Transverse colon (tissue), 4 donors: ENCODE measurements around the gene NRGN. TPM values are rescaled to one million over a fixed set of nuclear protein-coding genes. Genes with fewer than 3 reads are reported as not detected.
A peak's percentile ranks its signal among the peaks of the same experiment; 100 is the strongest.

Source experiments
- DNase-seq: peaks from one replicate; pipeline ENCODE4 v3.0.0-alpha.2; 2019
- H3K27ac ChIP-seq, 4 donors: fragments of 200-600 bp; sonication (generic); 2 replicates each; pipeline ENCODE4 v1.5.1; 2016 to 2018; ENCODE audit warnings: inconsistent platforms in 4 of 4
- H3K27me3 ChIP-seq: fragments of 200-600 bp; sonication (generic); 2 replicates; pipeline ENCODE4 v1.5.1; 2017; ENCODE audit warnings: inconsistent platforms
- H3K36me3 ChIP-seq, 4 donors: fragments of 200-600 bp; sonication (generic); 2 replicates each; pipeline ENCODE4 v1.5.1; 2017 to 2019; ENCODE audit warnings: inconsistent platforms in 4 of 4
- H3K4me1 ChIP-seq, 4 donors: fragments of 200-600 bp; sonication (generic); 2 replicates each; pipeline ENCODE4 v1.5.1; 2017 to 2020; ENCODE audit warnings: inconsistent platforms in 4 of 4
- H3K4me3 ChIP-seq, 4 donors: fragments of 200-600 bp; sonication (generic); 1 replicate in 1 of 4; 2 replicates in 3 of 4; pipeline versions ENCODE4 v1.5.1 to v1.6.1; 2017 to 2019; ENCODE audit warnings: inconsistent platforms in 4 of 4
- H3K9me3 ChIP-seq, 2 donors: fragments of 200-600 bp; sonication (generic); 2 replicates each; pipeline ENCODE4 v1.5.1; 2017 to 2019; ENCODE audit warnings: inconsistent platforms in 2 of 2
- CTCF ChIP-seq, 5 experiments: fragments of 200-600 bp in 3 of 5; fragments of 450-650 bp in 2 of 5; sonication (generic) in 3 of 5; IDR thresholded peaks; 1 replicate in 2 of 5; 2 replicates in 3 of 5; pipeline ENCODE4 v1.5.1; 2016 to 2017; ENCODE audit warnings: antibody characterized with exemption in 5 of 5, inconsistent platforms in 3 of 5, mild to moderate bottlenecking in 2 of 5, moderate library complexity in 1 of 5
- EP300 ChIP-seq: sonication (generic); formaldehyde crosslinking; IDR thresholded peaks from one replicate; pipeline ENCODE4 v1.6.1; 2017; ENCODE audit warnings: antibody characterized with exemption, low read depth
- POLR2A ChIP-seq: fragments of 450-650 bp; IDR thresholded peaks from one replicate; pipeline ENCODE4 v1.6.1; 2016; ENCODE audit warnings: antibody characterized with exemption, mild to moderate bottlenecking, moderate library complexity
- POLR2AphosphoS5 ChIP-seq, 3 donors: sonication (generic); formaldehyde crosslinking; IDR thresholded peaks; one replicate each; pipeline ENCODE4 v1.6.1; 2016; ENCODE audit warnings: antibody characterized with exemption in 3 of 3
- WGBS, 2 donors: methylation state at CpG; one replicate each; pipeline ENCODE4 v1.1.5; 2018; ENCODE audit warnings: low coverage in 1 of 2; 5-methylcytosine and 5-hydroxymethylcytosine counted together
- in situ Hi-C, 4 donors: fragments of 200-750 bp; cut with MboI; loops; one replicate each; pipeline versions ENCODE4 v1.15.0 to v1.15.1; 2017; ENCODE audit warnings: low sequenced_read_pairs in 3 of 4, low pct_ligation_motif_present in 1 of 4, low pct_unique_long_range_greater_than_20kb in 1 of 4
- intact Hi-C: fragments of 100-400 bp; cut with DNase I; formaldehyde crosslinking; loops from one replicate; pipeline ENCODE4 v1.15.1; 2023; ENCODE audit warnings: low total_unique reads
- total RNA-seq, 4 donors: library from RNA; depleted of rRNA; stranded (reverse); fragments of >200 nt; gene quantifications; one replicate each; pipeline ENCODE4 v1.1.0, GENCODE V29; 2016

The NRGN gene
- total RNA-seq, 4 donors from 2014 or later: 0.96 to 1.5 TPM; not detected in 2

DNA sequence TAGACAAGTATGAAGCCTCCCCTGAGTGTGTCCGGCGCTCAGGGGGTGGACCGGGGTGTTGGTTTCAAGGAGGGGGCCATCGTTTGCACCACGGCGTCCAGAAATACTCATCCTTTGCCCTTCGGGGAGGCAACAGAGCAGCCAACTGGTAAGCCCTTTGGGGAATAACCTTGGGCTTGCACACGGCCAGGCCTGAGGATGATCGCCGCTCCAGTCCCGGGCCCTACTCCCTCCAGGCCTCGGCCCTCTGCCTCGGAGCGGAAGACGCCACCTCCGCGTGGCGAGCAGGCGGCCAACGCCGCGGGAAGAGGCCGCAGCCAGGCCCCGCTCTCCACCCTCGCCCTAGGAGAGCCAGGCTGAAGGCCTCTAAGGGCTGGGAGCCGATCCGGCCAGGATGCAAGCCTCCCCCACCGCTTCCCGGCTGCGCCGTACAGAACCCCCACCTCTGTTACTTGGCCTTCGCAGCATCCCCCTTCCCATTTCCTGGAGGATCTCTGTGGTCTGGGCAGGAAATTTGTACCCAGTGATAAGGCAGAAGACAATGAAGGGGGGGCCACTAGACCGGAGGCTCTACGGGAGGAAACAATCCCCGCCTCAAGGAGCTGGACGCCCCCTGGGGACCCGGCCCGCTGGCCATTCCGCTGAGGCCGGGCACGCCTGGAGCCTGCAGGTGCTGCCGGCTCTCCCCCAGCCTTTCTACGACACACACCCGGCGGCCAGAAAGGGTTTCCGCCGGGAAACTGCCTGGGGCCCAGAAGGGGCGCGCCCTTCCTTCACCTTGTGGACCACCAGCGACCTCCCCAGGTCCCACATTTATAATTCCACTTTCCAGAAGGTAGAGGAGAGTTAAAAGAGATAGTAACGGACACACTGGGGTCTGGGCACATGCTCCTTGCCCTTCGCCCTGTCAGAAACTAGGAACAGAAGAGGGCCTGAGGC lies 19.8 kb downstream of the NRGN start:
- DNase-seq: no peak
- Histone ChIP-seq H3K27me3 (peaks cover 71% of the 10 kb centered on the region), H3K4me3 (peak overlapping the region in 2 of 4 donors; percentile 22 to 66), H3K9me3 (no peaks in the 10 kb centered on the region), H3K4me1 (peaks cover 10 to 52% (median 35%) of the 10 kb centered on the region in 4 donors), H3K36me3 (no peaks in the 10 kb centered on the region), H3K27ac (peak overlapping the region; percentile 48 to 83 (median 59))
- no peak for TF ChIP-seq EP300
- peak in 1 of 3 donors; percentile 4 for TF ChIP-seq POLR2AphosphoS5 (IDR thresholded peaks at IDR 0.05)
- 52% methylated on average over 52 of the region's 52 CpGs; no CpG with 5 or more reads in 1 of the 2 donors for WGBS, 2 donors
- intact Hi-C loops: loop anchor here (5.0 kb wide), 1 partner anchor 78 kb away; no protein-coding TSS in a partner anchor
- in situ Hi-C loops: loop anchor here (5.0 to 25.0 kb wide), 4 partner anchors 75 to 97 kb away; partner anchors contain the start of genes SIAE (in 3 of the 4) and SPA17 (in 3 of the 4)

- Histone ChIP-seq H3K9me3 (no peaks in the 10 kb centered on the region), H3K27me3 (peaks cover 71% of the 10 kb centered on the region), H3K4me1 (peaks cover 10 to 52% (median 35%) of the 10 kb centered on the region in 4 donors), H3K4me3 (peak overlapping the region in 2 of 4 donors; percentile 4 to 66), H3K27ac (peak overlapping the region; percentile 31 to 83 (median 55)), H3K36me3 (no peaks in the 10 kb centered on the region)
- WGBS, 2 donors: 31% methylated on average over 23 of the region's 25 CpGs; no CpG with 5 or more reads in 1 of the 2 donors
- intact Hi-C loops: loop anchor here (5.0 kb wide), 1 partner anchor 77 kb away; no protein-coding TSS in a partner anchor
- in situ Hi-C loops: loop anchor here (5.0 to 25.0 kb wide), 4 partner anchors 75 to 98 kb away; partner anchors contain the start of genes SIAE (in 3 of the 4) and SPA17 (in 3 of the 4)
- no peak for DNase-seq
- TF ChIP-seq POLR2A (no peak), POLR2AphosphoS5 (IDR thresholded peaks at IDR 0.05) (no peak), CTCF (IDR thresholded peaks at IDR 0.05) (no peak), EP300 (no peak)
Measured at GRCh38 chr11:124760205-124760652, 20.5 kb downstream of the NRGN start.

GRCh38 chr11:124760806-124761205 lies 21.1 kb downstream of the NRGN start:
- Histone ChIP-seq H3K4me1 (peaks cover 10 to 52% (median 35%) of the 10 kb centered on the region in 4 donors), H3K9me3 (no peaks in the 10 kb centered on the region), H3K27ac (peak overlapping the region; percentile 31 to 83 (median 55)), H3K36me3 (no peaks in the 10 kb centered on the region), H3K4me3 (peak overlapping the region in 2 of 4 donors; percentile 4 to 66), H3K27me3 (peaks cover 70% of the 10 kb centered on the region)
- TF ChIP-seq CTCF (IDR thresholded peaks at IDR 0.05) (no peak), POLR2A (no peak), POLR2AphosphoS5 (IDR thresholded peaks at IDR 0.05) (no peak), EP300 (no peak)
- in situ Hi-C loops: loop anchor here (5.0 to 25.0 kb wide), 4 partner anchors 74 to 99 kb away; partner anchors contain the start of genes SIAE (in 3 of the 4) and SPA17 (in 3 of the 4)
- 79 to 80% methylated on average over 1 to 3 of the region's 3 CpGs for WGBS, 2 donors
- intact Hi-C loops: loop anchor here (5.0 kb wide), 1 partner anchor 76 kb away; no protein-coding TSS in a partner anchor
- DNase-seq: no peak

DNA sequence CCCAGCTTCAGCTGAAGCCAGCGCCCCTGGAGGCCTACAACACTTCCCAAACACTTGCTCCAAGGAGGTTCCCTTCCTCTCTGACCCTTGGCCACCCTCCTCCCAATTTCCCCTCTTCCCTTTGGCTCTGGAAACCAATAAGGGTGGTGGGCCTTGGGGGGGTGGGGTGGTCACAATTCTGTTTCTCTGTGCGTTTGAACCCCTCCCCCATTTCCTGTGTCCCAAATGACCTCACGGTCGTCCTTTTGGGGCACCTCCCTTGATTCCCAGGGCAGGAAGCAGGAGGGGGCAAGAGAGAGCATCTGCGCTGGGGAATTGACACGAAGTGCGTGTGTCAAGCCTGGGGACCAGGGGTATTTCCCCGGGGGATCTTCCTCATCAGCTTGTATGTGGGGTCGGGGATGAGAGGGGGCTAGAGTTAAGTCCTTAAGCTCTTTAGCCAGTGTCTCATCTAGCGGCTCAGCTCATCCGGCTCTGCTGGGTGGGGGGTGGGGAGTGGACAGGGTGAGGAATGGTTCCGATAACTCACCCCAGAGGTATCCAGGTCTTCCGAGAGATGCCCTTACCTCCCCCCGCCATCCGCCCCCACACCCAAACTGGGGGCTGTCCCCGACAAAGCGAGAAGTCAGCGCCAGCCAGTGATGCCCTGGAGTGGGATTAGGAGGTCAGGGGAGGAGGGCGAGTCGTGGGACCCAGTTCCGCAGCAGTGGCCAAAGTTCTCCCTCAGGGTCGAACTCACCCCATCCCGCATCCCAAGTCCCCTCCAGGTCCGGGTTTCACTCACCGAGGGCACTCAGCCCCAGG lies 21.8 kb downstream of the NRGN start:
- H3K9me3 ChIP-seq: no peaks in the 10 kb centered on the region
- H3K4me3 ChIP-seq: peak overlapping the region; percentile 7 to 66 (median 54)
- TF ChIP-seq POLR2A: no peak
- no peak for TF ChIP-seq POLR2AphosphoS5 (IDR thresholded peaks at IDR 0.05)
- no peak for TF ChIP-seq EP300
- TF ChIP-seq CTCF (IDR thresholded peaks at IDR 0.05): no peak
- H3K27ac ChIP-seq: peak overlapping the region; percentile 83 to 87 (median 86)
- intact Hi-C loops (loop anchor here (2.0 to 5.0 kb wide), 2 partner anchors 76 to 89 kb away; partner anchors contain the start of genes SIAE and SPA17), in situ Hi-C loops (loop anchor here (5.0 to 25.0 kb wide), 4 partner anchors 73 to 99 kb away; partner anchors contain the start of genes SIAE (in 3 of the 4) and SPA17 (in 3 of the 4))
- peaks cover 63% of the 10 kb centered on the region for H3K27me3 ChIP-seq
- no peaks in the 10 kb centered on the region for H3K36me3 ChIP-seq
- DNase-seq: no peak
- 38 to 71% methylated on average over 1 to 16 of the region's 25 CpGs for WGBS, 2 donors
- peaks cover 10 to 52% (median 35%) of the 10 kb centered on the region in 4 donors for H3K4me1 ChIP-seq
